MM.1S (cell line): Measurements from ENCODE around the gene ATG101.

Source experiments
- DNase-seq: peaks from one replicate; pipeline ENCODE4 v3.0.0-alpha.2; 2015
- H2AFZ ChIP-seq: fragments of 300-600 bp; sonication (generic); 2 replicates; pipeline ENCODE4 v1.6.0; 2016; ENCODE audit warnings: antibody characterized with exemption, low read length
- H3F3A ChIP-seq: fragments of 300-600 bp; sonication (generic); 2 replicates; pipeline ENCODE4 v1.6.1; 2016; ENCODE audit warnings: mild to moderate bottlenecking, antibody characterized with exemption, low read length, moderate library complexity, mixed read lengths; ENCODE audit not compliant: insufficient read depth
- H3K27ac ChIP-seq: fragments of 300-600 bp; sonication (generic); 2 replicates; pipeline ENCODE4 v1.5.1; 2016; ENCODE audit warnings: mild to moderate bottlenecking, low read length
- H3K27me3 ChIP-seq: fragments of 300-600 bp; sonication (generic); replicated peaks from 2 replicates; pipeline ENCODE4 v1.6.0; 2016; ENCODE audit warnings: low read length; ENCODE audit not compliant: insufficient read depth
- H3K36me3 ChIP-seq: fragments of 300-600 bp; sonication (generic); replicated peaks from 2 replicates; pipeline ENCODE4 v1.6.1; 2016; ENCODE audit warnings: mild to moderate bottlenecking, low read length, mixed read lengths; ENCODE audit not compliant: insufficient read depth
- H3K4me1 ChIP-seq: fragments of 300-600 bp; sonication (generic); 2 replicates; pipeline ENCODE4 v1.6.1; 2016; ENCODE audit warnings: low read length, mixed read lengths
- H3K4me2 ChIP-seq: fragments of 300-600 bp; sonication (generic); 2 replicates; pipeline ENCODE4 v1.6.0; 2016; ENCODE audit warnings: low read depth, low read length
- H3K4me3 ChIP-seq: fragments of 300-600 bp; sonication (generic); 2 replicates; pipeline ENCODE4 v1.5.1; 2016; ENCODE audit warnings: low read length, mixed read lengths
- H3K79me2 ChIP-seq: fragments of 300-600 bp; sonication (generic); 2 replicates; pipeline ENCODE4 v1.6.1; 2016; ENCODE audit warnings: mixed run types, low read length, mixed read lengths
- H3K9ac ChIP-seq: fragments of 300-600 bp; sonication (generic); 2 replicates; pipeline ENCODE4 v1.6.1; 2016; ENCODE audit warnings: low read length, mixed read lengths
- H3K9me2 ChIP-seq: fragments of 300-600 bp; sonication (generic); replicated peaks from 2 replicates; pipeline ENCODE4 v1.6.1; 2016; ENCODE audit warnings: mild to moderate bottlenecking, low read length, mixed read lengths; ENCODE audit not compliant: insufficient read depth
- H3K9me3 ChIP-seq: fragments of 300-600 bp; sonication (generic); replicated peaks from 2 replicates; pipeline ENCODE4 v1.6.1; 2016; ENCODE audit warnings: mild to moderate bottlenecking, low read length, mixed read lengths; ENCODE audit not compliant: insufficient read depth
- H4K20me1 ChIP-seq: fragments of 300-600 bp; sonication (generic); 2 replicates; pipeline ENCODE4 v1.6.1; 2016; ENCODE audit warnings: mild to moderate bottlenecking, low read length, moderate library complexity, mixed read lengths; ENCODE audit not compliant: insufficient read depth
- EZH2 ChIP-seq: fragments of 300-600 bp; sonication (generic); optimal IDR thresholded peaks from 2 replicates; pipeline ENCODE3; 2017; ENCODE audit warnings: low read depth, mild to moderate bottlenecking, antibody characterized with exemption, low read length, mixed read lengths
- EZH2phosphoT487 ChIP-seq: fragments of 300-600 bp; sonication (generic); IDR thresholded peaks from 2 replicates; pipeline ENCODE4 v1.6.1; 2018; ENCODE audit warnings: antibody characterized with exemption, low read length
- TF ChIP-seq, protein P1 (sequence below): fragments of 300-600 bp; sonication (generic); IDR thresholded peaks from 2 replicates; pipeline ENCODE4 v1.5.1; 2016; ENCODE audit warnings: antibody characterized with exemption, low read length, mixed read lengths

The ATG101 gene

DNA sequence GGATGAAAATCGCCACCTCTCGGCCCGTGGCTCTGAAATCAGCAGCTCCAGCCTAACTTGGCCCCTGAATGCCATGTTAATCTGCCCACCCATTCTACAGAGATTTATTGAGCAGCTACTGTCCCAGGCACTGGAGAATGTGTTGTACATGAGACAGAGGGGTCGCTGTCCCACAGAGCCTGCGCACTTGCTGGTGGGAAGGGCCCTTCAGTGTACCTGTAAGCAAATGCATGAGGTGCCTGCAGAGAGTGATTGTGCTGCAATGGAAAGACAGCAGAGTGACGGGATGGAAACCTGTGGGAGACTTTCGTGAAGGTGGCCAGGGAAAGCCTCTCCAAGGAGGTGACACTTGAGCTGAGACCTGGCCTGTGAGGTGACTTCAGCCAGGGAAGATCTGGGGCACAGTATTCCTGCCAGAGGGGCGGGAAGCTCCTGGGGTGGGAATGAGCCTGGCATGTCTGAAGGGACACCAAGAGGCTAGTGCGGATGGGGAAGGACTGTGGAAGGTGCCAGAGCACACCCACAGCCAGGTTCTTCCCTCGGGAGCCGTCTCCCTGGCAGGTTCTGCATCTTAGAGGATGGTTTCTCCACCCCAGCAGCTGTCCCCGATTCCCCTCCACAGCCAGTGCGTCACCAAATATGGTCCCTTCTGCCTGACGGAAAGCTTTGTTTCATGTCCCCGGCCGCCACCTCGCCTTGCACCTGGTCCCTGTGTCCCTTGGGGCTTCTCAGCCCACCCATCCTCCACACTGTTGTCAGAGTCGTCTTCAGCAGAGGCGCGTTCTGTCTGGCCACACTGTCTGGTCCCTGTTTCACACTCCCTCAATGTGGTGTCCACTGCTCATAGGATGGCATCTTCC is 18.4 kb downstream of the ATG101 start:
- DNase-seq, result no peak
- no peak overlapping the region for H2AFZ ChIP-seq

DNA sequence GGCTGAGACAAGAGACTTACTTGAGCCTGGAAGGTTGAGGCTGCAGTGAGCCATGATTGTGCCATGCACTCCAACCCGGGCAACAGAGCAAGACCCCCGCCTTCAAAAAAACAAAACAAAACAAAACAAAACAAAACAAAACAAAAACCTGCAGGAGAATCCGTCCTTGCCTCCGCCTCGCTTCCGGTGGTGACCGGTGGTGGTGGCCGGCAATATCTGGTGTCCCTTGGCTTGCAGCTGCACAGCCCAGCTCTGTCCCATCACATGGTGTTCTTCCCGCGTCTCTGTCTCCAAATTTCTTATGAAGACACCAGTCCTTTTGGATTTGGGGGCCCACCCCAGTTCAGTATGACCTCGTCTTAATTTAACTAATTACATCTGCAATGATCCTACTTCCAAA is 19.7 kb downstream of the ATG101 start:
- H3K27me3 ChIP-seq, result peaks cover 21% of the 10 kb centered on the region
- H3K9ac ChIP-seq, result no peak overlapping the region
- H3K4me3 ChIP-seq, result no peak overlapping the region
- no peaks in the 10 kb centered on the region for H4K20me1 ChIP-seq
- DNase-seq, result no peak
- no peaks in the 10 kb centered on the region for H3K4me1 ChIP-seq
- H3K4me2 ChIP-seq, result no peak overlapping the region
- no peaks in the 10 kb centered on the region for H3K9me3 ChIP-seq
- H2AFZ ChIP-seq, result no peak overlapping the region
- H3K9me2 ChIP-seq, result no peaks in the 10 kb centered on the region
- no peak overlapping the region for H3K27ac ChIP-seq
- H3K36me3 ChIP-seq, result no peaks in the 10 kb centered on the region
- no peaks in the 10 kb centered on the region for H3F3A ChIP-seq
- no peaks in the 10 kb centered on the region for H3K79me2 ChIP-seq
- no peak for TF ChIP-seq EZH2
- no peak for TF ChIP-seq EZH2phosphoT487
- TF ChIP-seq, protein P1, sequence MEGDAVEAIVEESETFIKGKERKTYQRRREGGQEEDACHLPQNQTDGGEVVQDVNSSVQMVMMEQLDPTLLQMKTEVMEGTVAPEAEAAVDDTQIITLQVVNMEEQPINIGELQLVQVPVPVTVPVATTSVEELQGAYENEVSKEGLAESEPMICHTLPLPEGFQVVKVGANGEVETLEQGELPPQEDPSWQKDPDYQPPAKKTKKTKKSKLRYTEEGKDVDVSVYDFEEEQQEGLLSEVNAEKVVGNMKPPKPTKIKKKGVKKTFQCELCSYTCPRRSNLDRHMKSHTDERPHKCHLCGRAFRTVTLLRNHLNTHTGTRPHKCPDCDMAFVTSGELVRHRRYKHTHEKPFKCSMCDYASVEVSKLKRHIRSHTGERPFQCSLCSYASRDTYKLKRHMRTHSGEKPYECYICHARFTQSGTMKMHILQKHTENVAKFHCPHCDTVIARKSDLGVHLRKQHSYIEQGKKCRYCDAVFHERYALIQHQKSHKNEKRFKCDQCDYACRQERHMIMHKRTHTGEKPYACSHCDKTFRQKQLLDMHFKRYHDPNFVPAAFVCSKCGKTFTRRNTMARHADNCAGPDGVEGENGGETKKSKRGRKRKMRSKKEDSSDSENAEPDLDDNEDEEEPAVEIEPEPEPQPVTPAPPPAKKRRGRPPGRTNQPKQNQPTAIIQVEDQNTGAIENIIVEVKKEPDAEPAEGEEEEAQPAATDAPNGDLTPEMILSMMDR, result no peak

More for the DNA sequence above, 18.4 kb downstream of the ATG101 start:
- no peaks in the 10 kb centered on the region for H3K9me2 ChIP-seq
- H3K9me3 ChIP-seq, result no peaks in the 10 kb centered on the region
- peaks cover 21% of the 10 kb centered on the region for H3K27me3 ChIP-seq
- H3K9ac ChIP-seq, result no peak overlapping the region
- no peak for TF ChIP-seq EZH2phosphoT487
- TF ChIP-seq EZH2, result no peak
- TF ChIP-seq, protein P1, result no peak
- H3K4me1 ChIP-seq, result peaks cover 2% of the 10 kb centered on the region; the same call in 1 of the 2 replicates
- H3K27ac ChIP-seq, result no peak overlapping the region
- no peaks in the 10 kb centered on the region for H3F3A ChIP-seq
- no peaks in the 10 kb centered on the region for H4K20me1 ChIP-seq
- H3K4me3 ChIP-seq, result no peak overlapping the region
- H3K4me2 ChIP-seq, result no peak overlapping the region
- H3K36me3 ChIP-seq, result no peaks in the 10 kb centered on the region
- no peaks in the 10 kb centered on the region for H3K79me2 ChIP-seq

- no peak overlapping the region for H3K27ac ChIP-seq
These were observed 20.5 kb downstream of the ATG101 start for GRCh38 chr12:52090291-52090690.

More at GRCh38 chr12:52090291-52090690, 20.5 kb downstream of the ATG101 start:
- Histone ChIP-seq H3K9me3 (no peaks in the 10 kb centered on the region), H3K4me1 (no peaks in the 10 kb centered on the region), H3K27me3 (peaks cover 21% of the 10 kb centered on the region), H3K9ac (no peak overlapping the region), H3K36me3 (no peaks in the 10 kb centered on the region), H3K9me2 (no peaks in the 10 kb centered on the region), H3K79me2 (no peaks in the 10 kb centered on the region), H3F3A (no peaks in the 10 kb centered on the region), H2AFZ (no peak overlapping the region), H3K4me3 (no peak overlapping the region), H3K4me2 (no peak overlapping the region), H4K20me1 (no peaks in the 10 kb centered on the region)
- no peak for DNase-seq
- TF ChIP-seq EZH2phosphoT487, result no peak
- TF ChIP-seq, protein P1, result no peak
- no peak for TF ChIP-seq EZH2
